Measurements from ENCODE around the gene PAM. TPM values are rescaled to one million over a fixed set of nuclear protein-coding genes. Genes with fewer than 3 reads are reported as not detected.

PAM gene
- total RNA-seq, 2 experiments from 2014 or later: not detected

DNA sequence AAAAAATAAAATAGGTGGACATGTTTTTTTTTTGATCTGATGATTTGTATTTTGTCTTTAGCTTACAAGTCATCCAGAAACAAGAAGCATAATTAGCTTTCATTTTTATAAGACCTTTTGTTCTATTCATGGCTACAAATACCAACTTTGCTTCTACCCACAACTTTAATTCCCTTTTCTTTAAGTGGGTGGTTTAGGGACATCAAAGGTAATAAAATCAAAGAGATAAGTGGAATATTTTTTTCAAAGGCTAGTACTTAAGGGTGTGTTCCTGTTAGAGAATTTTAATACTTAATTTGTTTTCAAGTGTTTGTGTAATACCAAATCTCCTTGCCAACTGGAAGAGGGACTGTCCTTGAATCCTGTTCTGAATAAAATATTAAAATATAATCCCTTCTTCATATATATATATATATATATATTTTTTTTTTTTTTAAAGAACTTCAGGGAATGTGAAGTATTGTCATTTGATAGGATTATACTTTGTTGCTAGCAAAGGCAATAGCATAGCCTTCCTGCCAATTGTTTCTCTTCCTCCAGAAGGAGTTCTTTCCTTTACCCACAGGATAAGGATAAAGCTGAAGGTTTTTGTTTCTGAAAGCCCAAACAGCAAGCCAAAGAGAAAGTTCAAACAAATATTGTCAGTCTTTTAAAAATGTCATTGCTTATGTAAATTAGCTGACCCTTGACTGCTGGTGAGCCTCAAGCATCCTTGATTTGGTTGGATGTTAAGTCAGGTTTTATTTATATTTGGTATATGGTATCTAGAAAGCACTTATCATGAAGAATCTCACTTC, 108.9 kb downstream of the PAM start:
- no TSS peak for BruUV-seq (replicated peaks)
- Histone ChIP-seq H3K79me2 (ENCODE audit: insufficient read depth, low read depth, low read length) (no peaks in the 10 kb centered on the region), H2AFZ (ENCODE audit: low read length) (no peak overlapping the region), H3K4me3 (ENCODE audit: low read depth, low read length, poor library complexity, severe bottlenecking) (no peak overlapping the region), H3K4me2 (ENCODE audit: low read length) (no peak overlapping the region), H3K27ac (ENCODE audit: low read depth, low read length, poor library complexity, severe bottlenecking) (no peak overlapping the region), H3K4me1 (ENCODE audit: insufficient read depth, low read length, poor library complexity, severe bottlenecking) (no peaks in the 10 kb centered on the region), H3K36me3 (ENCODE audit: insufficient read depth, low read length) (no peaks in the 10 kb centered on the region), H4K20me1 (ENCODE audit: insufficient read depth, low read length) (no peaks in the 10 kb centered on the region), H3K9me2 (ENCODE audit: insufficient read depth, low read length) (no peaks in the 10 kb centered on the region), H3K9me3 (ENCODE audit: low read length) (no peaks in the 10 kb centered on the region)
- TF ChIP-seq, protein P1, sequence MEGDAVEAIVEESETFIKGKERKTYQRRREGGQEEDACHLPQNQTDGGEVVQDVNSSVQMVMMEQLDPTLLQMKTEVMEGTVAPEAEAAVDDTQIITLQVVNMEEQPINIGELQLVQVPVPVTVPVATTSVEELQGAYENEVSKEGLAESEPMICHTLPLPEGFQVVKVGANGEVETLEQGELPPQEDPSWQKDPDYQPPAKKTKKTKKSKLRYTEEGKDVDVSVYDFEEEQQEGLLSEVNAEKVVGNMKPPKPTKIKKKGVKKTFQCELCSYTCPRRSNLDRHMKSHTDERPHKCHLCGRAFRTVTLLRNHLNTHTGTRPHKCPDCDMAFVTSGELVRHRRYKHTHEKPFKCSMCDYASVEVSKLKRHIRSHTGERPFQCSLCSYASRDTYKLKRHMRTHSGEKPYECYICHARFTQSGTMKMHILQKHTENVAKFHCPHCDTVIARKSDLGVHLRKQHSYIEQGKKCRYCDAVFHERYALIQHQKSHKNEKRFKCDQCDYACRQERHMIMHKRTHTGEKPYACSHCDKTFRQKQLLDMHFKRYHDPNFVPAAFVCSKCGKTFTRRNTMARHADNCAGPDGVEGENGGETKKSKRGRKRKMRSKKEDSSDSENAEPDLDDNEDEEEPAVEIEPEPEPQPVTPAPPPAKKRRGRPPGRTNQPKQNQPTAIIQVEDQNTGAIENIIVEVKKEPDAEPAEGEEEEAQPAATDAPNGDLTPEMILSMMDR (conservative IDR thresholded peaks at IDR 0.05; ENCODE audit: low read length): no peak
- TF ChIP-seq EZH2phosphoT487 (IDR thresholded peaks at IDR 0.05; ENCODE audit: borderline replicate concordance, low read depth, low read length): no peak
- POLR2A ChIA-PET: interaction anchor here (0.8 kb wide), 1 partner anchor 9 kb away, joined by 3 read pairs; no protein-coding TSS in a partner anchor
- intact Hi-C loops (cut with micrococcal nuclease; ENCODE audit: unreplicated experiment): no loop called here
- CTCF ChIA-PET (ENCODE audit: unreplicated experiment): no interaction called here
- no peak for DNase-seq (ENCODE audit: low spot score)

- H3K9me3 ChIP-seq (ENCODE audit: low read length): no peaks in the 10 kb centered on the region
- intact Hi-C loops (cut with micrococcal nuclease; ENCODE audit: unreplicated experiment): no loop called here
- H3K27ac ChIP-seq (ENCODE audit: low read depth, low read length, poor library complexity, severe bottlenecking): no peak overlapping the region
- H3K79me2 ChIP-seq (ENCODE audit: insufficient read depth, low read depth, low read length): no peaks in the 10 kb centered on the region
- ChIA-PET POLR2A (no interaction called here), CTCF (ENCODE audit: unreplicated experiment) (no interaction called here)
- H4K20me1 ChIP-seq (ENCODE audit: insufficient read depth, low read length): no peaks in the 10 kb centered on the region
- H3K36me3 ChIP-seq (ENCODE audit: insufficient read depth, low read length): no peaks in the 10 kb centered on the region
- H3K9me2 ChIP-seq (ENCODE audit: insufficient read depth, low read length): no peaks in the 10 kb centered on the region
- no peaks in the 10 kb centered on the region for H3K4me1 ChIP-seq (ENCODE audit: insufficient read depth, low read length, poor library complexity, severe bottlenecking)
- H3K4me3 ChIP-seq (ENCODE audit: low read depth, low read length, poor library complexity, severe bottlenecking): no peak overlapping the region
- H3K4me2 ChIP-seq (ENCODE audit: low read length): no peak overlapping the region
- no peak for DNase-seq (ENCODE audit: low spot score)
- H2AFZ ChIP-seq (ENCODE audit: low read length): no peak overlapping the region
- TF ChIP-seq EZH2phosphoT487 (IDR thresholded peaks at IDR 0.05; ENCODE audit: borderline replicate concordance, low read depth, low read length): no peak
- TF ChIP-seq, protein P1 (conservative IDR thresholded peaks at IDR 0.05; ENCODE audit: low read length): no peak
- BruUV-seq (replicated peaks): no TSS peak
Measured at GRCh38 chr5:102865171-102865509, 110.0 kb downstream of the PAM start.

DNA sequence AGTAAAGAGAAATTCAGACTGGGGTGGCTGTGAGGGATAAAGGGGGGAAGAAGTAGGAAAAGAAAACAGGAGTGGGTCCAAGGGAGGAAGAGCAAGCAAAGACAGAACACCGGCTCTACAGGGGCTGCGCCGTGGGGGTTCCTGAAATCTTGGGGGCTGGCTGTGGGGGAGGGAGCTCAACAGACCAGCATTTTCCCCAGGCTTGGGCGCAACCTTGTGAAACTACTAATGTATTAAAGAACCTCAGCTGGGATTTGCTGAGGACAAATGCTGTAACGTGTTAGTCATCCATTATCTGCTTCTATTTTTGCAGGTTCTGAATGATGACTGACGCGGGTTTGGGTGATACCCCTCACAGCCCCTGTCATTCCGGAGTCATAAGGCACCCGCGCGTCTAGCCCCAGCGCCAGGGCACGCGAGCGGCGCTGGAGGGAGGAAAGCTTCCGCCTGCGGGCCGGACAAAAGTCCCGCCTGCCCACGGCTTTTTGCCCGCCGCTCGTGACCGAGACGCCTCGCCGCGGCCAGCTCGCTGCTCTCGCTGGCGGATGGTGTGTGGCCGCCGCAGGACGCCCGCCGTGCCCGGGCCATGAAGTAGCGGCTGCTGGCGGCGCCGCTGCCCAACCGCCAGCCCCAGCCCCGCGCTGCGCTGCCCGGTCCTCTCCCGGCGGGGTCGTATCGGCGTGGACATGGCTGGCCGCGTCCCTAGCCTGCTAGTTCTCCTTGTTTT, 110.6 kb downstream of the PAM start:
- no peak overlapping the region for H3K4me3 ChIP-seq (ENCODE audit: low read depth, low read length, poor library complexity, severe bottlenecking)
- no peaks in the 10 kb centered on the region for H3K79me2 ChIP-seq (ENCODE audit: insufficient read depth, low read depth, low read length)
- H3K27ac ChIP-seq (ENCODE audit: low read depth, low read length, poor library complexity, severe bottlenecking): no peak overlapping the region
- H3K4me2 ChIP-seq (ENCODE audit: low read length): no peak overlapping the region
- no TSS peak for BruUV-seq (replicated peaks)
- H3K36me3 ChIP-seq (ENCODE audit: insufficient read depth, low read length): no peaks in the 10 kb centered on the region
- intact Hi-C loops (cut with micrococcal nuclease; ENCODE audit: unreplicated experiment): no loop called here
- POLR2A ChIA-PET: no interaction called here
- no peaks in the 10 kb centered on the region for H4K20me1 ChIP-seq (ENCODE audit: insufficient read depth, low read length)
- H3K4me1 ChIP-seq (ENCODE audit: insufficient read depth, low read length, poor library complexity, severe bottlenecking): no peaks in the 10 kb centered on the region
- no peaks in the 10 kb centered on the region for H3K9me3 ChIP-seq (ENCODE audit: low read length)
- no peak for DNase-seq (ENCODE audit: low spot score)
- H2AFZ ChIP-seq (ENCODE audit: low read length): no peak overlapping the region
- TF ChIP-seq EZH2phosphoT487 (IDR thresholded peaks at IDR 0.05; ENCODE audit: borderline replicate concordance, low read depth, low read length): no peak
- TF ChIP-seq, protein P1 (conservative IDR thresholded peaks at IDR 0.05; ENCODE audit: low read length): no peak
- CTCF ChIA-PET (ENCODE audit: unreplicated experiment): no interaction called here
- H3K9me2 ChIP-seq (ENCODE audit: insufficient read depth, low read length): no peaks in the 10 kb centered on the region

All from OCI-LY7 (cell line).